ENCODE results near the gene SEMA3C.

The SEMA3C gene

GRCh38 chr7:80791509-80791929 is 127.3 kb downstream of the SEMA3C start:
- no peak for DNase-seq (ENCODE audit: low read depth)
- in situ Hi-C loops (cut with HindIII; ENCODE audit: low sequenced_read_pairs): no loop called here
- no peak for TF ChIP-seq CTCF (IDR thresholded peaks at IDR 0.05; ENCODE audit: low read depth, low read length, missing control alignments)
- no peak overlapping the region for H3K4me3 ChIP-seq (ENCODE audit: low read depth, low read length)

- no peak overlapping the region for H3K4me3 ChIP-seq (ENCODE audit: low read depth, low read length)
- in situ Hi-C loops (cut with HindIII; ENCODE audit: low sequenced_read_pairs): no loop called here
- no peak for TF ChIP-seq CTCF (IDR thresholded peaks at IDR 0.05; ENCODE audit: low read depth, low read length, missing control alignments)
- no peak for DNase-seq (ENCODE audit: low read depth)
These were observed 128.0 kb downstream of the SEMA3C start for GRCh38 chr7:80790877-80791276.

GRCh38 chr7:80787721-80788120 is 131.1 kb downstream of the SEMA3C start:
- DNase-seq (ENCODE audit: low read depth): no peak
- H3K4me3 ChIP-seq (ENCODE audit: low read depth, low read length): no peak overlapping the region
- in situ Hi-C loops (cut with HindIII; ENCODE audit: low sequenced_read_pairs): no loop called here
- no peak for TF ChIP-seq CTCF (IDR thresholded peaks at IDR 0.05; ENCODE audit: low read depth, low read length, missing control alignments)

GRCh38 chr7:80785961-80786536 is 132.8 kb downstream of the SEMA3C start:
- in situ Hi-C loops (cut with HindIII; ENCODE audit: low sequenced_read_pairs): no loop called here
- TF ChIP-seq CTCF (IDR thresholded peaks at IDR 0.05; ENCODE audit: low read depth, low read length, missing control alignments): no peak
- no peak overlapping the region for H3K4me3 ChIP-seq (ENCODE audit: low read depth, low read length)
- DNase-seq (ENCODE audit: low read depth): peak; percentile 53

GRCh38 chr7:80785276-80785675 is 133.6 kb downstream of the SEMA3C start:
- no peak overlapping the region for H3K4me3 ChIP-seq (ENCODE audit: low read depth, low read length)
- in situ Hi-C loops (cut with HindIII; ENCODE audit: low sequenced_read_pairs): no loop called here
- DNase-seq (ENCODE audit: low read depth): no peak
- no peak for TF ChIP-seq CTCF (IDR thresholded peaks at IDR 0.05; ENCODE audit: low read depth, low read length, missing control alignments)

GRCh38 chr7:80783678-80784327 is 135.0 kb downstream of the SEMA3C start:
- in situ Hi-C loops (cut with HindIII; ENCODE audit: low sequenced_read_pairs): no loop called here
- DNase-seq (ENCODE audit: low read depth): no peak
- no peak overlapping the region for H3K4me3 ChIP-seq (ENCODE audit: low read depth, low read length)
- no peak for TF ChIP-seq CTCF (IDR thresholded peaks at IDR 0.05; ENCODE audit: low read depth, low read length, missing control alignments)

All from astrocyte of the cerebellum (primary cell).